HepG2 (cell line): ENCODE results near the gene TREH. TPM values are rescaled to one million over a fixed set of nuclear protein-coding genes. Genes with fewer than 3 reads are reported as not detected.
A peak's percentile ranks its signal among the peaks of the same experiment; 100 is the strongest.

Experiments used
- ATAC-seq: fragments of 200-7000 bp; cut with Tn5 transposase; 3 replicates; pipeline ENCODE4 v1.9.1; 2020; ENCODE audit warnings: mild to moderate bottlenecking, moderate library complexity
- BruUV-seq: library from RNA; stranded (reverse); fragments of 400-500 nt; replicated peaks from 2 replicates; lab custom pipeline; 2021; lab: Mats Ljungman, UMichigan
- CTCF ChIA-PET: fragments of 300-600 bp; formaldehyde crosslinking; extraction: SDS; loops from one replicate; lab custom pipeline; 2021; ENCODE audit warnings: low total read pairs, inconsistent platforms, low intra/inter-chr PET ratio; lab: Yijun Ruan, JAX
- POLR2A ChIA-PET: fragments of 350-600 bp; sonication (Branson Sonifier 250); formaldehyde crosslinking; loops from one replicate; lab custom pipeline; 2020; ENCODE audit warnings: antibody characterized with exemption, inconsistent platforms; lab: Yijun Ruan, JAX
- DNase-seq: peaks from one replicate; pipeline ENCODE4 v3.0.0-alpha.2; 2015; ENCODE audit warnings: low spot score
- FAIRE-seq: peaks from 3 replicates; lab custom pipeline; 2011; peaks lifted over from hg19 to GRCh38; lab: Jason Lieb, UNC
- H2AFZ ChIP-seq: one replicate; pipeline ENCODE4 v1.6.1; 2011; ENCODE audit warnings: low read length, inconsistent platforms
- H3K27ac ChIP-seq: fragments of 300-600 bp; 3 replicates; pipeline ENCODE4 v1.8.0; 2011; ENCODE audit warnings: mixed run types, mild to moderate bottlenecking, mixed read lengths, low read length, inconsistent platforms; ENCODE audit not compliant: insufficient read depth; ENCODE audit errors: extremely low read length
- H3K27me3 ChIP-seq, 2 experiments: fragments of 200-600 bp in 1 of 2; 2 replicates in 1 of 2; 3 replicates in 1 of 2; pipeline versions ENCODE4 v1.6.0 to v1.8.0; 2011; ENCODE audit warnings: low read length in 2 of 2, mild to moderate bottlenecking in 2 of 2, moderate library complexity in 2 of 2, inconsistent platforms in 1 of 2; ENCODE audit not compliant: insufficient read depth in 2 of 2, control insufficient read depth in 1 of 2
- H3K36me3 ChIP-seq, 2 experiments: fragments of 200-600 bp in 1 of 2; replicated peaks in 1 of 2; 2 replicates in 1 of 2; 3 replicates in 1 of 2; pipeline versions ENCODE4 v1.5.1 to v1.8.0; 2011; ENCODE audit warnings: low read length in 2 of 2, inconsistent platforms in 1 of 2; ENCODE audit not compliant: insufficient read depth in 2 of 2, control insufficient read depth in 1 of 2
- H3K4me1 ChIP-seq: 2 replicates; pipeline ENCODE4 v1.5.1; 2012; ENCODE audit warnings: low read length, inconsistent platforms; ENCODE audit not compliant: insufficient read depth
- H3K4me2 ChIP-seq: 2 replicates; pipeline ENCODE4 v1.6.0; 2011; ENCODE audit warnings: low read depth, low read length, inconsistent platforms
- H3K4me3 ChIP-seq, 3 experiments: fragments of 200-600 bp in 1 of 3; sonication (generic), shearing (Covaris generic) in 1 of 3; replicated peaks in 1 of 3; 2 replicates each; pipeline ENCODE4 v1.5.1; 2011 to 2016; ENCODE audit warnings: low read length in 3 of 3, inconsistent platforms in 2 of 3, low read depth in 2 of 3, mild to moderate bottlenecking in 2 of 3, control low read depth in 1 of 3, mixed read lengths in 1 of 3; ENCODE audit not compliant: insufficient read depth in 1 of 3
- H3K79me2 ChIP-seq: one replicate; pipeline ENCODE4 v1.6.1; 2011; ENCODE audit warnings: low read length, inconsistent platforms; ENCODE audit not compliant: insufficient read depth
- H3K9ac ChIP-seq: 2 replicates; pipeline ENCODE4 v1.6.0; 2011; ENCODE audit warnings: mild to moderate bottlenecking, low read depth, low read length, inconsistent platforms; ENCODE audit not compliant: insufficient read depth
- H3K9me3 ChIP-seq: 2 replicates; pipeline ENCODE4 v1.5.1; 2012; ENCODE audit warnings: mild to moderate bottlenecking, low read length
- H4K20me1 ChIP-seq: 2 replicates; pipeline ENCODE4 v1.6.0; 2011; ENCODE audit warnings: inconsistent platforms, mild to moderate bottlenecking, low read length, moderate library complexity; ENCODE audit not compliant: insufficient read depth
- AGO2 ChIP-seq: fragments of 200-400 bp; formaldehyde crosslinking; optimal IDR thresholded peaks from 2 replicates; pipeline ENCODE3; 2017; ENCODE audit warnings: mild to moderate bottlenecking, low read depth, low read length, moderate library complexity
- UBTF ChIP-seq: sonication (generic); formaldehyde crosslinking; IDR thresholded peaks from 2 replicates; pipeline ENCODE4 v1.4.0; 2020; ENCODE audit warnings: mild to moderate bottlenecking, missing genetic modification reagents
- ZMYM3 ChIP-seq: sonication (generic); formaldehyde crosslinking; IDR thresholded peaks from 2 replicates; pipeline ENCODE4 v1.5.1; 2020; ENCODE audit warnings: mild to moderate bottlenecking, missing genetic modification reagents
- WGBS: methylation state at CpG from one replicate; pipeline ENCODE4 v1.1.6; 2017; ENCODE audit warnings: low lambda C conversion rate; 5-methylcytosine and 5-hydroxymethylcytosine counted together
- in situ Hi-C: cut with HindIII; loops from 2 replicates; pipeline ENCODE4 v1.10.0; 2017; ENCODE audit warnings: low pct_unique_long_range_greater_than_20kb; ENCODE audit not compliant: extremely low pct_ligation_motif_present
- intact Hi-C: fragments of 100-400 bp; cut with micrococcal nuclease; formaldehyde crosslinking; loops from one replicate; pipeline ENCODE4 v1.10.0; 2022; ENCODE audit not compliant: unreplicated experiment
- polyA plus RNA-seq, 8 experiments: library from polyadenylated mRNA; depleted of rRNA in 3 of 8; stranded (reverse) in 7 of 8; unstranded in 1 of 8; fragments of >200 nt; fragmentation: Illumina TruSeq in 4 of 8; extraction: Trizol in 4 of 8; gene quantifications; 2 replicates each; pipeline versions ENCODE4 v1.2.1 to v1.2.3, GENCODE V29; 2011 to 2016; ENCODE audit warnings: low read depth in 4 of 8, missing spikeins in 1 of 8, mixed read lengths in 1 of 8; ENCODE audit not compliant: insufficient read depth in 1 of 8
- total RNA-seq, 5 experiments: library from RNA; depleted of rRNA; stranded (reverse); fragments of >200 nt; fragmentation: Illumina TruSeq; extraction: Trizol; gene quantifications; 2 replicates each; pipeline ENCODE4 v1.2.3, GENCODE V29; 2016; ENCODE audit warnings: low read depth in 1 of 5

Gene TREH
- total and polyA plus RNA-seq, 2 of the 13 experiments (the other 11 are each of a cell fraction or from before 2014, with no cell fraction given), result 0.53 to 0.86 TPM

- no peak for TF ChIP-seq UBTF (CRISPR knock-in tag)
Observed at GRCh38 chr11:118705791-118706545, 26.5 kb upstream of the TREH start (continued).

- no peak for ATAC-seq
- 0 out of 2 replicates have a peak, but pooled peaks have one; percentile 16 for TF ChIP-seq ZMYM3 (CRISPR knock-in tag)
- no peak for TF ChIP-seq AGO2
- Histone ChIP-seq H3K9ac (no peak overlapping the region), H3K9me3 (peaks cover 3% of the 10 kb centered on the region; the same call in 1 of the 2 replicates), H3K4me1 (peaks cover 11% of the 10 kb centered on the region; the same call in 1 of the 2 replicates), H3K36me3 (no peaks in the 10 kb centered on the region), H3K27ac (no peak overlapping the region), H2AFZ (no peak overlapping the region), H3K79me2 (no peaks in the 10 kb centered on the region), H3K4me3 (no peak overlapping the region), H4K20me1 (no peaks in the 10 kb centered on the region), H3K27me3 (peaks cover 1 to 9% of the 10 kb centered on the region in 2 experiments; a peak in 2 of 5 replicates), H3K4me2 (no peak overlapping the region)
- in situ Hi-C loops, result no loop called here
- CTCF ChIA-PET, result no interaction called here
- POLR2A ChIA-PET, result no interaction called here
- no peak for FAIRE-seq
- 27% methylated on average over 12 of the region's 15 CpGs for WGBS
- intact Hi-C loops, result no loop called here
- BruUV-seq, result no TSS peak
- no peak for DNase-seq
Observed at GRCh38 chr11:118705111-118705741, 25.8 kb upstream of the TREH start.
